Choroid plexus epithelial cell (primary cell): Measurements from ENCODE around the gene MUC20.

ENCODE experiments used
- DNase-seq: peaks from one replicate; pipeline ENCODE4 v3.0.0-alpha.2; 2010; ENCODE audit warnings: low read depth
- H3K4me3 ChIP-seq: 2 replicates; pipeline ENCODE4 v1.5.1; 2011; ENCODE audit warnings: low read depth, mild to moderate bottlenecking, control low read depth, low read length, moderate library complexity
- TF ChIP-seq, protein P1 (sequence below): conservative IDR thresholded peaks from 2 replicates; pipeline ENCODE4 v1.5.1; 2011; ENCODE audit warnings: low read depth, mild to moderate bottlenecking, control low read depth, inconsistent platforms, low read length, moderate library complexity

MUC20 gene

DNA sequence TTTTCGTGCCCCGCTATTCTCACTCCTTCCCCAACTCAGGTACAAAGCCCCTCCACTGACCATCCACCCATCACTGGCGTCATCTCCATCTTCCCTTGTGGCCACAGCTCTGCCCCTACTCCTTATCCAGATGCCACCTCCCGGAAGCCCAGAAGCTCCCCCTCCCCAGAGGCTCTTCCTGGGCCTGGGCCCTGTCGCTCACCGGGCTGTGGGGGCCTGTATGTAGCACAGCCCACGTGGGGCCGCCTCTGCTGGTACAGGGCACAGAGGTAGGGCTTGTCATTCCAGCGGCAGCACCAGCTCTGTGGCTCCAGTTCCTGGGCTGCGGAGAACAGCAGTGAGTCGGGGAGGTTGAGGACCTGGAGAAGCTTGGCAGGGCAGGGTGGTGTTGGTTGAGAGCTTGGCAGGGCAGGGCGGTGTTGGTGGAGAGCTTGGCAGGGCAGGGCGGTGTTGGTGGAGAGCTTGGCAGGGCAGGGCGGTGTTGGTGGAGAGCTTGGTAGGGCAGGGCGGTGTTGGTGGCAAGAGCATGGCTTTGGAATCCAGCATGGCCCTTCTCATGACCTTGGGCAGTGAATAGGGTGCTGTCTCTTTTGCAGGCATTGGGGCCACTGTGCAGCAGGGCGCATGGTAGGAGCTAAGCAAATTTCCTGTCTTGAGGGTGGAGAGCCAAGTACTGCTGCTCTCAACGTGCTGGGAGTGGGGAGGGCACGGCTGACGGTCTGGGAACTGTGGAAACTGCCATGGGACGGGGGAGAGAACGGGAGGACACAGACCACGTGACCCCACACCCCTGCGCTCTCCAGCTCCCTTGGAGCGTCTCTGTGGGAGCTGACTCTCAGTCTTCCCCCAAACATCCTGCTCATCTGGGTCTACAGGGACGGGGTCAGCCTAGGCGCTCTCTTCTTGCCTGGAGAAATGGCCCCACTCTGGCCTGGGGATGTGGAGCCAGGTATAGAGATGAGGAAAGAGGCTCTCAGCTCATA lies 43.4 kb downstream of the MUC20 start:
- H3K4me3 ChIP-seq: no peak overlapping the region
- no peak for DNase-seq
- TF ChIP-seq, protein P1, sequence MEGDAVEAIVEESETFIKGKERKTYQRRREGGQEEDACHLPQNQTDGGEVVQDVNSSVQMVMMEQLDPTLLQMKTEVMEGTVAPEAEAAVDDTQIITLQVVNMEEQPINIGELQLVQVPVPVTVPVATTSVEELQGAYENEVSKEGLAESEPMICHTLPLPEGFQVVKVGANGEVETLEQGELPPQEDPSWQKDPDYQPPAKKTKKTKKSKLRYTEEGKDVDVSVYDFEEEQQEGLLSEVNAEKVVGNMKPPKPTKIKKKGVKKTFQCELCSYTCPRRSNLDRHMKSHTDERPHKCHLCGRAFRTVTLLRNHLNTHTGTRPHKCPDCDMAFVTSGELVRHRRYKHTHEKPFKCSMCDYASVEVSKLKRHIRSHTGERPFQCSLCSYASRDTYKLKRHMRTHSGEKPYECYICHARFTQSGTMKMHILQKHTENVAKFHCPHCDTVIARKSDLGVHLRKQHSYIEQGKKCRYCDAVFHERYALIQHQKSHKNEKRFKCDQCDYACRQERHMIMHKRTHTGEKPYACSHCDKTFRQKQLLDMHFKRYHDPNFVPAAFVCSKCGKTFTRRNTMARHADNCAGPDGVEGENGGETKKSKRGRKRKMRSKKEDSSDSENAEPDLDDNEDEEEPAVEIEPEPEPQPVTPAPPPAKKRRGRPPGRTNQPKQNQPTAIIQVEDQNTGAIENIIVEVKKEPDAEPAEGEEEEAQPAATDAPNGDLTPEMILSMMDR: no peak

DNA sequence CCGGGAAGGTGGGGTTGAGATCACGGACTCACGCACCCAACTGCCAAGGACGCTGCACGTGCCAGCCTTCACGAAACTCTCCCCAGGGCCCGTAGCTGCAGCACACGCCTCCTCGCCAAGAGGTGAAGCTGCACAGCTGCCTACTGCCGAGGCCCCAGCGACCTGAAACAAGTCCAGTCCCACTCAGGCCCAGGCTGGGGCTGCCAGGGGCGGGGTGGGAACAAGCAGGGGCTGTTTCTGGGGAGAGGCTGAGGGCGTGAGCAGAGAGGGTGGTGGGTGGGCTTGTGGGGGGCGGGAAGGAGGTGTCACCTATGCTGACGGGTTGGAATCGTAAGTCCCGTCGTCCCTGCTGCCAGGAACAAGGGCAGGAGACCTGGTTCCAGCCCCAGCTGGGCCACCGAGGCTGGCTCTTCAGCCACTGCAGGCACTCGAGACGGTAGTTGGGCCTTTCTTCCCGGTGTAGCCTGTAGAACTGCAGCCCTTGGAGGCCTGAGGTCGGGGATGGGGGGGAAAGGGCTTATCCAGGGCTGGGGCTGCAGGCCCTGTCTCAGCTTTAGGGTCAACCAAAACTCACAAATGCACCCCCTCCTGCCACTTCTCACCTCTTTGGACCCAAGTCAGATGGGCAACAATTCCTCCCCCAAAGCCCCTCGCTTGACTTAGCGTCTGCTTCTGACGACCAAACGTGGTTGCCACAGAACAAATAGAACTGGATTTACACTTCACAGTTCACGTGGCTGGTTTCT lies 44.4 kb downstream of the MUC20 start:
- no peak overlapping the region for H3K4me3 ChIP-seq
- TF ChIP-seq, protein P1: no peak
- no peak for DNase-seq

DNA sequence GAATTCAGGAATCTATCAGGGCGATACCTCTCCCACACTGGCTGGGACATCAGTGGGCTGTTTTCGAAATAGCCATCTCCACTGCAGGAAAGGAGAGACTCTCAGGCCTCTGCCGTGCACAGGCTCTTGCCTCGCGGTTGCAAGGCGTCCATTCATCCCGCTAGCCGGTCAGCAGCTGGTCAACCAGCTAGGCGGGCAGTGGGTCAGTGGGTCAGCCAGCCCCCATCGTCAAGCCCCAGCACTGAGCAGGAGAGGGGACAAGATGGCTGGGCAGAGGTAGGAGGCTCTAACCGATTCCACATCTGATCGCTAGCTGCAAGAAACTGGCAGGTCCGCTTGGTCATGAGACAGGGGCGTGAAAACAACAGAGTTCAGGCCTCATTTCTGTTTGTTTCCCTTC lies 45.9 kb downstream of the MUC20 start:
- H3K4me3 ChIP-seq: no peak overlapping the region
- TF ChIP-seq, protein P1: no peak
- no peak for DNase-seq

- DNase-seq: no peak
- no peak overlapping the region for H3K4me3 ChIP-seq
- TF ChIP-seq, protein P1: no peak
These were observed 47.0 kb downstream of the MUC20 start for GRCh38 chr3:195767792-195768191.

GRCh38 chr3:195768414-195768813 lies 47.6 kb downstream of the MUC20 start:
- H3K4me3 ChIP-seq: no peak overlapping the region
- TF ChIP-seq, protein P1: no peak
- no peak for DNase-seq

DNA sequence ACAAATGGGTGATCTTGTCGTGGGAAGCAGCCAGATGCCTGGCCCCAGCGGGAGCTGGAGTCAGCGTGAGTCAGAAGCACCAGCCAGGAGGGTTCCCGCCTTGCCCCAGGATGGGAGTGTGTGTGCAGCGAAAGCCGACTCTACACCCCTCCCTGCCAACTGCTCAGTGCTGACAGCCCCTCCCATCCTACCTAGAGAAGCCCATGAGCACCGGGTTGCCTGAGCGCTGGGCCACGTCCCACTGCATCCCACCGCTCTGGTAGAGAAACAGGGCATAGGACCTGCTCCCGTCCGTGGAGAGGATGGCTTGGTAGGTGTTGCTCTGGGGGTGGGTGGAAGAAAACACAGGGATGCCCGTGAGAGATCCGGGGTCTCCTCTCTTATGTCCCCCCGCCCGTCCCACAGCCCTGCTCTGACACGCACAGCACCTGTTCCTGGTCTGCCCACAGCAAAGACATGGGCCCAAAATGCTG lies 48.1 kb downstream of the MUC20 start:
- no peak overlapping the region for H3K4me3 ChIP-seq
- no peak for DNase-seq
- TF ChIP-seq, protein P1: no peak
